Trophoblast cell (in vitro differentiated cells and primary cell): ENCODE data around the gene JARID2.
A peak's percentile ranks its signal among the peaks of the same experiment; 100 is the strongest.

Experiments used
- DNase-seq, 2 donors: peaks; one replicate each; pipeline ENCODE4 v3.0.0-alpha.2; 2016
- H2AFZ ChIP-seq: 2 replicates; pipeline ENCODE4 v1.6.1; 2013; ENCODE audit warnings: low read length, moderate library complexity, mild to moderate bottlenecking; ENCODE audit not compliant: insufficient read depth, poor library complexity
- H2AK5ac ChIP-seq: 2 replicates; pipeline ENCODE4 v1.6.1; 2013; ENCODE audit warnings: mild to moderate bottlenecking, low read length
- H2BK120ac ChIP-seq: 2 replicates; pipeline ENCODE4 v1.6.1; 2013; ENCODE audit warnings: low read length, mild to moderate bottlenecking, moderate library complexity; ENCODE audit not compliant: insufficient read depth, poor library complexity
- H2BK12ac ChIP-seq: 2 replicates; pipeline ENCODE4 v1.6.1; 2013; ENCODE audit warnings: mild to moderate bottlenecking, low read length, moderate library complexity
- H2BK5ac ChIP-seq: 2 replicates; pipeline ENCODE4 v1.6.1; 2013; ENCODE audit warnings: low read length, low read depth, moderate library complexity, mild to moderate bottlenecking; ENCODE audit not compliant: poor library complexity
- H3K14ac ChIP-seq: 2 replicates; pipeline ENCODE4 v1.6.1; 2013; ENCODE audit warnings: mild to moderate bottlenecking, low read length
- H3K18ac ChIP-seq: 2 replicates; pipeline ENCODE4 v1.6.1; 2013; ENCODE audit warnings: mild to moderate bottlenecking, low read length
- H3K23ac ChIP-seq: 2 replicates; pipeline ENCODE4 v1.6.1; 2013; ENCODE audit warnings: low read length
- H3K27ac ChIP-seq: 2 replicates; pipeline ENCODE4 v1.5.1; 2013; ENCODE audit warnings: low read depth, mild to moderate bottlenecking, inconsistent platforms, low read length, moderate library complexity
- H3K27me3 ChIP-seq: 2 replicates; pipeline ENCODE4 v1.6.1; 2013; ENCODE audit warnings: inconsistent platforms, mild to moderate bottlenecking, low read length, moderate library complexity; ENCODE audit not compliant: insufficient read depth
- H3K36me3 ChIP-seq, 2 experiments: 1 replicate in 1 of 2; 2 replicates in 1 of 2; pipeline ENCODE4 v1.6.1; 2013; ENCODE audit warnings: low read length in 2 of 2, mild to moderate bottlenecking in 2 of 2, moderate library complexity in 1 of 2; ENCODE audit not compliant: insufficient read depth in 2 of 2, control insufficient read depth in 1 of 2
- H3K4ac ChIP-seq: 2 replicates; pipeline ENCODE4 v1.6.1; 2013; ENCODE audit warnings: low read depth, mild to moderate bottlenecking, low read length, moderate library complexity
- H3K4me1 ChIP-seq, 2 experiments: 1 replicate in 1 of 2; 2 replicates in 1 of 2; pipeline ENCODE4 v1.6.1; 2013; ENCODE audit warnings: low read length in 2 of 2, mild to moderate bottlenecking in 2 of 2, moderate library complexity in 1 of 2; ENCODE audit not compliant: insufficient read depth in 2 of 2, control insufficient read depth in 1 of 2
- H3K4me2 ChIP-seq: 2 replicates; pipeline ENCODE4 v1.6.1; 2013; ENCODE audit warnings: inconsistent platforms, mild to moderate bottlenecking, low read length, moderate library complexity
- H3K4me3 ChIP-seq: 2 replicates; pipeline ENCODE4 v1.5.1; 2013; ENCODE audit warnings: mild to moderate bottlenecking, low read depth, low read length, inconsistent platforms
- H3K79me1 ChIP-seq: one replicate; pipeline ENCODE4 v1.6.1; 2013; ENCODE audit warnings: low read length
- H3K79me2 ChIP-seq: 2 replicates; pipeline ENCODE4 v1.6.1; 2013; ENCODE audit warnings: low read length, mild to moderate bottlenecking; ENCODE audit not compliant: control insufficient read depth, insufficient read depth, poor library complexity
- H3K9ac ChIP-seq: 2 replicates; pipeline ENCODE4 v1.6.1; 2013; ENCODE audit warnings: mild to moderate bottlenecking, low read length
- H3K9me3 ChIP-seq: 2 replicates; pipeline ENCODE4 v1.6.1; 2013; ENCODE audit warnings: low read depth, mild to moderate bottlenecking, control low read depth, inconsistent platforms, low read length; ENCODE audit not compliant: insufficient read depth
- H4K12ac ChIP-seq: 2 replicates; pipeline ENCODE4 v1.6.1; 2013; ENCODE audit warnings: low read depth, mild to moderate bottlenecking, low read length, moderate library complexity
- H4K8ac ChIP-seq: 2 replicates; pipeline ENCODE4 v1.6.1; 2013; ENCODE audit warnings: low read depth, mild to moderate bottlenecking, low read length, moderate library complexity
- H4K91ac ChIP-seq: one replicate; pipeline ENCODE4 v1.6.1; 2013; ENCODE audit warnings: low read depth, mild to moderate bottlenecking, low read length, moderate library complexity
- WGBS: extraction: QIAGEN DNeasy Blood & Tissue Kit; methylation state at CpG from one replicate; pipeline ENCODE4 v1.1.7; 2013; ENCODE audit warnings: missing lambda C conversion rate; ENCODE audit not compliant: insufficient read length, insufficient coverage; ENCODE audit errors: extremely low coverage; 5-methylcytosine and 5-hydroxymethylcytosine counted together

Gene JARID2

GRCh38 chr6:15430931-15431405 is 185.1 kb downstream of the JARID2 start:
- Histone ChIP-seq H3K23ac (no peak overlapping the region), H2AK5ac (peak overlapping the region; percentile 23), H3K4me2 (no peak overlapping the region), H2AFZ (no peak overlapping the region), H2BK12ac (peak overlapping the region; percentile 54), H2BK120ac (no peak overlapping the region), H3K36me3 (no peaks in the 10 kb centered on the region), H3K27ac (no peak overlapping the region), H3K27me3 (no peaks in the 10 kb centered on the region), H4K12ac (no peak overlapping the region), H3K4ac (peak overlapping the region; percentile 31), H4K8ac (peak overlapping the region; percentile 29), H3K9ac (no peak overlapping the region), H3K79me2 (no peaks in the 10 kb centered on the region), H3K18ac (peak overlapping the region; percentile 40), H4K91ac (no peak overlapping the region), H3K4me3 (no peak overlapping the region), H3K9me3 (no peaks in the 10 kb centered on the region), H3K79me1 (peaks cover 6% of the 10 kb centered on the region), H3K4me1 (peaks cover 11 to 23% of the 10 kb centered on the region in 2 experiments), H2BK5ac (no peak overlapping the region), H3K14ac (peak overlapping the region; percentile 40)
- DNase-seq: no peak
- no CpG with 5 or more reads among the region's 6 CpGs for WGBS

GRCh38 chr6:15431762-15432483 is 186.1 kb downstream of the JARID2 start:
- H4K8ac ChIP-seq: no peak overlapping the region
- H3K79me1 ChIP-seq: peaks cover 6% of the 10 kb centered on the region
- no peak overlapping the region for H2AK5ac ChIP-seq
- H4K91ac ChIP-seq: no peak overlapping the region
- H2BK120ac ChIP-seq: peak overlapping the region; percentile 23
- no peaks in the 10 kb centered on the region for H3K27me3 ChIP-seq
- no peak overlapping the region for H3K27ac ChIP-seq
- no peak overlapping the region for H3K23ac ChIP-seq
- no peak overlapping the region for H4K12ac ChIP-seq
- peak overlapping the region; percentile 17 for H3K4ac ChIP-seq
- no peak overlapping the region for H3K9ac ChIP-seq
- H2BK5ac ChIP-seq: no peak overlapping the region
- no peak overlapping the region for H2AFZ ChIP-seq
- H3K14ac ChIP-seq: no peak overlapping the region
- no peaks in the 10 kb centered on the region for H3K9me3 ChIP-seq
- peak overlapping the region; percentile 41 for H3K18ac ChIP-seq
- H3K4me3 ChIP-seq: no peak overlapping the region
- H3K4me1 ChIP-seq: peaks cover 13 to 25% of the 10 kb centered on the region in 2 experiments
- H3K36me3 ChIP-seq: no peaks in the 10 kb centered on the region
- no peak overlapping the region for H3K4me2 ChIP-seq
- H2BK12ac ChIP-seq: no peak overlapping the region
- WGBS: no CpG with 5 or more reads among the region's 9 CpGs
- H3K79me2 ChIP-seq: no peaks in the 10 kb centered on the region
- DNase-seq: peak; percentile 58 to 88

GRCh38 chr6:15433511-15433861 is 187.6 kb downstream of the JARID2 start:
- no peak overlapping the region for H2AFZ ChIP-seq
- H3K27me3 ChIP-seq: no peaks in the 10 kb centered on the region
- H3K36me3 ChIP-seq: no peaks in the 10 kb centered on the region
- H3K4me2 ChIP-seq: no peak overlapping the region
- H3K4ac ChIP-seq: no peak overlapping the region
- H4K8ac ChIP-seq: no peak overlapping the region
- no peak overlapping the region for H2BK120ac ChIP-seq
- peaks cover 13 to 24% of the 10 kb centered on the region in 2 experiments for H3K4me1 ChIP-seq
- no peak overlapping the region for H2AK5ac ChIP-seq
- no peak overlapping the region for H2BK12ac ChIP-seq
- WGBS: no CpG with 5 or more reads among the region's 2 CpGs
- H3K18ac ChIP-seq: no peak overlapping the region
- H3K9ac ChIP-seq: no peak overlapping the region
- H2BK5ac ChIP-seq: no peak overlapping the region
- no peak overlapping the region for H4K91ac ChIP-seq
- H3K79me1 ChIP-seq: peaks cover 6% of the 10 kb centered on the region
- no peak for DNase-seq
- no peak overlapping the region for H3K4me3 ChIP-seq
- no peak overlapping the region for H3K27ac ChIP-seq
- no peak overlapping the region for H3K23ac ChIP-seq
- H3K79me2 ChIP-seq: no peaks in the 10 kb centered on the region
- no peak overlapping the region for H3K14ac ChIP-seq
- no peaks in the 10 kb centered on the region for H3K9me3 ChIP-seq
- H4K12ac ChIP-seq: no peak overlapping the region

- H2AFZ ChIP-seq: no peak overlapping the region
- no peak overlapping the region for H4K12ac ChIP-seq
- H3K23ac ChIP-seq: no peak overlapping the region
- no peak overlapping the region for H3K9ac ChIP-seq
- H2BK12ac ChIP-seq: no peak overlapping the region
- no peak overlapping the region for H2AK5ac ChIP-seq
- no peaks in the 10 kb centered on the region for H3K36me3 ChIP-seq
- no peak overlapping the region for H4K8ac ChIP-seq
- H3K4me2 ChIP-seq: no peak overlapping the region
- H3K14ac ChIP-seq: no peak overlapping the region
- no peak overlapping the region for H3K18ac ChIP-seq
- H3K4me3 ChIP-seq: no peak overlapping the region
- H3K27ac ChIP-seq: no peak overlapping the region
- no peaks in the 10 kb centered on the region for H3K9me3 ChIP-seq
- H4K91ac ChIP-seq: no peak overlapping the region
- no peaks in the 10 kb centered on the region for H3K27me3 ChIP-seq
- H3K4me1 ChIP-seq: peaks cover 12 to 23% of the 10 kb centered on the region in 2 experiments
- H3K79me2 ChIP-seq: no peaks in the 10 kb centered on the region
- H3K79me1 ChIP-seq: peaks cover 6% of the 10 kb centered on the region
- no peak overlapping the region for H2BK5ac ChIP-seq
- peak; percentile 17 to 87 for DNase-seq
- H2BK120ac ChIP-seq: no peak overlapping the region
- H3K4ac ChIP-seq: no peak overlapping the region
- WGBS: no CpG with 5 or more reads among the region's 1 CpG
Measured at GRCh38 chr6:15434263-15434662, 188.4 kb downstream of the JARID2 start.
